GM21723 (cell line): ENCODE measurements around the gene GPR27.

ENCODE experiments used
- ATAC-seq: cut with Tn5 transposase; IDR thresholded peaks from one replicate; pipeline ENCODE4 v1.9.1; 2021; ENCODE audit warnings: mild to moderate bottlenecking, moderate library complexity; ENCODE audit not compliant: unreplicated experiment

The GPR27 gene

GRCh38 chr3:71753701-71754609 lies at the start of gene GPR27:
GPR27 (plus strand) TSS chr3:71753855; CDS start chr3:71754050, 195 bp downstream.
- no peak for ATAC-seq

- no peak for ATAC-seq
Measured at GRCh38 chr3:71704915-71705314, 48.7 kb upstream of the GPR27 start.

GRCh38 chr3:71705681-71706080 lies 48.0 kb upstream of the GPR27 start:
- no peak for ATAC-seq

GRCh38 chr3:71707595-71707994 lies 46.1 kb upstream of the GPR27 start:
- no peak for ATAC-seq

- no peak for ATAC-seq
Measured at GRCh38 chr3:71708476-71709105, 45.1 kb upstream of the GPR27 start.

GRCh38 chr3:71709908-71710511 lies 43.6 kb upstream of the GPR27 start:
- no peak for ATAC-seq

GRCh38 chr3:71710906-71711494 lies 42.7 kb upstream of the GPR27 start:
- ATAC-seq: peak; percentile 79

- ATAC-seq: no peak
Measured at GRCh38 chr3:71713041-71713440, 40.6 kb upstream of the GPR27 start.

GRCh38 chr3:71714595-71714994 lies 39.1 kb upstream of the GPR27 start:
- no peak for ATAC-seq

GRCh38 chr3:71718072-71718471 lies 35.6 kb upstream of the GPR27 start:
- ATAC-seq: no peak

- ATAC-seq: no peak
Measured at GRCh38 chr3:71721002-71721401, 32.7 kb upstream of the GPR27 start.

- no peak for ATAC-seq
Measured at GRCh38 chr3:71721651-71722157, 32.0 kb upstream of the GPR27 start.

- ATAC-seq: no peak
Measured at GRCh38 chr3:71722693-71723092, 31.0 kb upstream of the GPR27 start.

- ATAC-seq: no peak
Measured at GRCh38 chr3:71723452-71724170, 30.0 kb upstream of the GPR27 start.

- ATAC-seq: no peak
Measured at GRCh38 chr3:71724171-71724453, 29.5 kb upstream of the GPR27 start.

- ATAC-seq: peak; percentile 55
Measured at GRCh38 chr3:71724584-71725270, 28.9 kb upstream of the GPR27 start.

GRCh38 chr3:71725271-71725991 lies 28.2 kb upstream of the GPR27 start, which contains the start of gene EIF4E3:
EIF4E3 (minus strand) TSS chr3:71725402; CDS start chr3:71725367, 35 bp downstream.
- peak; percentile 70 for ATAC-seq

GRCh38 chr3:71726146-71726545 lies 27.5 kb upstream of the GPR27 start:
- ATAC-seq: no peak

- ATAC-seq: no peak
Measured at GRCh38 chr3:71728632-71729342, 24.9 kb upstream of the GPR27 start.
